Mammary epithelial cell (primary cell): ENCODE results near the gene MED12L.

Source experiments
- CTCF ChIP-seq, 2 donors: IDR thresholded peaks in 1 of 2; conservative IDR thresholded peaks in 1 of 2; 2 replicates each; pipeline ENCODE4 v1.5.1; 2011 to 2012; ENCODE audit warnings: inconsistent platforms in 2 of 2, low read length in 2 of 2, mild to moderate bottlenecking in 2 of 2, control low read depth in 1 of 2, low read depth in 1 of 2; ENCODE audit not compliant: insufficient read depth in 1 of 2; ENCODE audit errors: extremely low read depth in 1 of 2
- EZH2 ChIP-seq: IDR thresholded peaks from 2 replicates; pipeline ENCODE4 v1.6.1; 2012; ENCODE audit warnings: low read length, inconsistent platforms, borderline replicate concordance

- TF ChIP-seq CTCF (conservative IDR thresholded peaks at IDR 0.05 in 1 of 2, IDR thresholded peaks at IDR 0.05 in 1 of 2; ENCODE audit: extremely low read depth in 1 of 2, insufficient read depth in 1 of 2, low read depth in 1 of 2, low read length in 2 of 2) (no peak), EZH2 (no peak)
Measured at GRCh38 chr3:151321526-151321925, 236.1 kb downstream of the MED12L start.
